HepG2 (cell line): ENCODE measurements around the gene GNG7. TPM values are rescaled to one million over a fixed set of nuclear protein-coding genes. Genes with fewer than 3 reads are reported as not detected.

Experiments
- ATAC-seq: fragments of 200-7000 bp; cut with Tn5 transposase; 3 replicates; pipeline ENCODE4 v1.9.1; 2020; ENCODE audit warnings: mild to moderate bottlenecking, moderate library complexity
- BruUV-seq: library from RNA; stranded (reverse); fragments of 400-500 nt; replicated peaks from 2 replicates; lab custom pipeline; 2021; lab: Mats Ljungman, UMichigan
- CTCF ChIA-PET: fragments of 300-600 bp; formaldehyde crosslinking; extraction: SDS; loops from one replicate; lab custom pipeline; 2021; ENCODE audit warnings: low total read pairs, inconsistent platforms, low intra/inter-chr PET ratio; lab: Yijun Ruan, JAX
- POLR2A ChIA-PET: fragments of 350-600 bp; sonication (Branson Sonifier 250); formaldehyde crosslinking; loops from one replicate; lab custom pipeline; 2020; ENCODE audit warnings: antibody characterized with exemption, inconsistent platforms; lab: Yijun Ruan, JAX
- DNase-seq: peaks from one replicate; pipeline ENCODE4 v3.0.0-alpha.2; 2015; ENCODE audit warnings: low spot score
- FAIRE-seq: peaks from 3 replicates; lab custom pipeline; 2011; peaks lifted over from hg19 to GRCh38; lab: Jason Lieb, UNC
- H2AFZ ChIP-seq: one replicate; pipeline ENCODE4 v1.6.1; 2011; ENCODE audit warnings: low read length, inconsistent platforms
- H3K27ac ChIP-seq: fragments of 300-600 bp; 3 replicates; pipeline ENCODE4 v1.8.0; 2011; ENCODE audit warnings: mixed run types, mild to moderate bottlenecking, mixed read lengths, low read length, inconsistent platforms; ENCODE audit not compliant: insufficient read depth; ENCODE audit errors: extremely low read length
- H3K27me3 ChIP-seq, 2 experiments: fragments of 200-600 bp in 1 of 2; 2 replicates in 1 of 2; 3 replicates in 1 of 2; pipeline versions ENCODE4 v1.6.0 to v1.8.0; 2011; ENCODE audit warnings: low read length in 2 of 2, mild to moderate bottlenecking in 2 of 2, moderate library complexity in 2 of 2, inconsistent platforms in 1 of 2; ENCODE audit not compliant: insufficient read depth in 2 of 2, control insufficient read depth in 1 of 2
- H3K36me3 ChIP-seq, 2 experiments: fragments of 200-600 bp in 1 of 2; replicated peaks in 1 of 2; 2 replicates in 1 of 2; 3 replicates in 1 of 2; pipeline versions ENCODE4 v1.5.1 to v1.8.0; 2011; ENCODE audit warnings: low read length in 2 of 2, inconsistent platforms in 1 of 2; ENCODE audit not compliant: insufficient read depth in 2 of 2, control insufficient read depth in 1 of 2
- H3K4me1 ChIP-seq: 2 replicates; pipeline ENCODE4 v1.5.1; 2012; ENCODE audit warnings: low read length, inconsistent platforms; ENCODE audit not compliant: insufficient read depth
- H3K4me2 ChIP-seq: 2 replicates; pipeline ENCODE4 v1.6.0; 2011; ENCODE audit warnings: low read depth, low read length, inconsistent platforms
- H3K4me3 ChIP-seq, 3 experiments: fragments of 200-600 bp in 1 of 3; sonication (generic), shearing (Covaris generic) in 1 of 3; replicated peaks in 1 of 3; 2 replicates each; pipeline ENCODE4 v1.5.1; 2011 to 2016; ENCODE audit warnings: low read length in 3 of 3, inconsistent platforms in 2 of 3, low read depth in 2 of 3, mild to moderate bottlenecking in 2 of 3, control low read depth in 1 of 3, mixed read lengths in 1 of 3; ENCODE audit not compliant: insufficient read depth in 1 of 3
- H3K79me2 ChIP-seq: one replicate; pipeline ENCODE4 v1.6.1; 2011; ENCODE audit warnings: low read length, inconsistent platforms; ENCODE audit not compliant: insufficient read depth
- H3K9ac ChIP-seq: 2 replicates; pipeline ENCODE4 v1.6.0; 2011; ENCODE audit warnings: mild to moderate bottlenecking, low read depth, low read length, inconsistent platforms; ENCODE audit not compliant: insufficient read depth
- H3K9me3 ChIP-seq: 2 replicates; pipeline ENCODE4 v1.5.1; 2012; ENCODE audit warnings: mild to moderate bottlenecking, low read length
- H4K20me1 ChIP-seq: 2 replicates; pipeline ENCODE4 v1.6.0; 2011; ENCODE audit warnings: inconsistent platforms, mild to moderate bottlenecking, low read length, moderate library complexity; ENCODE audit not compliant: insufficient read depth
- BORCS8-MEF2B ChIP-seq: sonication (generic); formaldehyde crosslinking; IDR thresholded peaks from 2 replicates; pipeline ENCODE4 v1.8.0; 2022; ENCODE audit warnings: mild to moderate bottlenecking, missing genetic modification reagents
- MED13 ChIP-seq: sonication (generic); formaldehyde crosslinking; IDR thresholded peaks from 2 replicates; pipeline ENCODE4 v1.5.0; 2020; ENCODE audit warnings: missing genetic modification reagents
- NCOR1 ChIP-seq: fragments of 200-600 bp; sonication (generic); IDR thresholded peaks from 2 replicates; pipeline ENCODE4 v1.7.0; 2017; ENCODE audit warnings: antibody characterized with exemption, low read length, borderline replicate concordance
- NFE2L2 ChIP-seq: fragments of 150-350 bp; IDR thresholded peaks from 2 replicates; pipeline ENCODE4 v1.6.1; 2014; ENCODE audit warnings: low read length
- PRMT3 ChIP-seq: sonication (generic); formaldehyde crosslinking; IDR thresholded peaks from 2 replicates; pipeline ENCODE4 v1.8.1; 2022; ENCODE audit warnings: low read depth, mild to moderate bottlenecking, moderate library complexity, missing genetic modification reagents, borderline replicate concordance
- TOPORS ChIP-seq: sonication (generic); formaldehyde crosslinking; IDR thresholded peaks from 2 replicates; pipeline ENCODE4 v1.8.0; 2023; ENCODE audit warnings: mild to moderate bottlenecking, missing genetic modification reagents
- ZNF7 ChIP-seq: IDR thresholded peaks from 2 replicates; pipeline ENCODE4 v1.6.1; 2016; ENCODE audit warnings: missing biosample characterization, missing genetic modification reagents
- ZSCAN29 ChIP-seq: sonication (generic); formaldehyde crosslinking; conservative IDR thresholded peaks from 2 replicates; pipeline ENCODE4 v1.4.0; 2020; ENCODE audit warnings: mild to moderate bottlenecking, missing genetic modification reagents
- WGBS: methylation state at CpG from one replicate; pipeline ENCODE4 v1.1.6; 2017; ENCODE audit warnings: low lambda C conversion rate; 5-methylcytosine and 5-hydroxymethylcytosine counted together
- in situ Hi-C: cut with HindIII; loops from 2 replicates; pipeline ENCODE4 v1.10.0; 2017; ENCODE audit warnings: low pct_unique_long_range_greater_than_20kb; ENCODE audit not compliant: extremely low pct_ligation_motif_present
- intact Hi-C: fragments of 100-400 bp; cut with micrococcal nuclease; formaldehyde crosslinking; loops from one replicate; pipeline ENCODE4 v1.10.0; 2022; ENCODE audit not compliant: unreplicated experiment
- polyA plus RNA-seq, 8 experiments: library from polyadenylated mRNA; depleted of rRNA in 3 of 8; stranded (reverse) in 7 of 8; unstranded in 1 of 8; fragments of >200 nt; fragmentation: Illumina TruSeq in 4 of 8; extraction: Trizol in 4 of 8; gene quantifications; 2 replicates each; pipeline versions ENCODE4 v1.2.1 to v1.2.3, GENCODE V29; 2011 to 2016; ENCODE audit warnings: low read depth in 4 of 8, missing spikeins in 1 of 8, mixed read lengths in 1 of 8; ENCODE audit not compliant: insufficient read depth in 1 of 8
- total RNA-seq, 5 experiments: library from RNA; depleted of rRNA; stranded (reverse); fragments of >200 nt; fragmentation: Illumina TruSeq; extraction: Trizol; gene quantifications; 2 replicates each; pipeline ENCODE4 v1.2.3, GENCODE V29; 2016; ENCODE audit warnings: low read depth in 1 of 5
- TF ChIP-seq, protein P1 (sequence below): sonication (generic); formaldehyde crosslinking; IDR thresholded peaks from 2 replicates; pipeline ENCODE4 v1.4.0; 2020; ENCODE audit warnings: missing genetic modification reagents
- TF ChIP-seq, protein P2 (sequence below): sonication (generic); formaldehyde crosslinking; IDR thresholded peaks from 2 replicates; pipeline ENCODE4 v1.8.1; 2023; ENCODE audit warnings: mild to moderate bottlenecking, missing genetic modification reagents, borderline replicate concordance
- TF ChIP-seq, protein P3 (sequence below): sonication (generic); formaldehyde crosslinking; IDR thresholded peaks from 2 replicates; pipeline ENCODE4 v1.5.0; 2020; ENCODE audit warnings: mild to moderate bottlenecking, missing genetic modification reagents

The GNG7 gene
- total and polyA plus RNA-seq, 2 of the 13 experiments (the other 11 are each of a cell fraction or from before 2014, with no cell fraction given) = 1.4 to 3.3 TPM

DNA sequence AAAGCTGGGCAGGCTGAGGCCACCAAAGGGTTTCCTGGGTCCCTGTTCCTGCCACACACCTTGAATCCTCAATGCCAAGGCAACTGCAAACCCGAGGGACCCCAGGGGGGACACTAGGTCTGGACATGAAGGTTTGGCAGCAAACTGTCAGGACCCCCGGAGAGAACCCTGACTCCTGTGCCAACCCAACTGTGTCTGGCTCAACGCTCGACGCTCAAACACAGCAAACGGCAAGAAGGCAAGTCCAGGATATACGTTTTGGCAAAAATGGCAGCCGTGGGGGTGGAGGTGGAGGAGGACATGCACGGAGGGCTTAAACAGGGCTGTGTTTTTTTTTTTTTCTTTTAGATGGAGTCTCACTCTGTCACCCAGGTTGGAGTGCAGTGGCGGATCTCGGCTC lies 153.5 kb downstream of the GNG7 start:
- Histone ChIP-seq H3K36me3 (no peaks in the 10 kb centered on the region), H2AFZ (no peak overlapping the region), H3K9me3 (no peaks in the 10 kb centered on the region), H3K27ac (no peak overlapping the region), H3K9ac (no peak overlapping the region), H3K4me2 (no peak overlapping the region)
- no peak for DNase-seq
- ChIA-PET CTCF (no interaction called here), POLR2A (interaction anchor here (4.5 kb wide), 1 partner anchor 29 kb away, joined by 63 read pairs; no protein-coding TSS in a partner anchor)
- intact Hi-C loops = no loop called here
- no TSS peak for BruUV-seq
- TF ChIP-seq, protein P1, sequence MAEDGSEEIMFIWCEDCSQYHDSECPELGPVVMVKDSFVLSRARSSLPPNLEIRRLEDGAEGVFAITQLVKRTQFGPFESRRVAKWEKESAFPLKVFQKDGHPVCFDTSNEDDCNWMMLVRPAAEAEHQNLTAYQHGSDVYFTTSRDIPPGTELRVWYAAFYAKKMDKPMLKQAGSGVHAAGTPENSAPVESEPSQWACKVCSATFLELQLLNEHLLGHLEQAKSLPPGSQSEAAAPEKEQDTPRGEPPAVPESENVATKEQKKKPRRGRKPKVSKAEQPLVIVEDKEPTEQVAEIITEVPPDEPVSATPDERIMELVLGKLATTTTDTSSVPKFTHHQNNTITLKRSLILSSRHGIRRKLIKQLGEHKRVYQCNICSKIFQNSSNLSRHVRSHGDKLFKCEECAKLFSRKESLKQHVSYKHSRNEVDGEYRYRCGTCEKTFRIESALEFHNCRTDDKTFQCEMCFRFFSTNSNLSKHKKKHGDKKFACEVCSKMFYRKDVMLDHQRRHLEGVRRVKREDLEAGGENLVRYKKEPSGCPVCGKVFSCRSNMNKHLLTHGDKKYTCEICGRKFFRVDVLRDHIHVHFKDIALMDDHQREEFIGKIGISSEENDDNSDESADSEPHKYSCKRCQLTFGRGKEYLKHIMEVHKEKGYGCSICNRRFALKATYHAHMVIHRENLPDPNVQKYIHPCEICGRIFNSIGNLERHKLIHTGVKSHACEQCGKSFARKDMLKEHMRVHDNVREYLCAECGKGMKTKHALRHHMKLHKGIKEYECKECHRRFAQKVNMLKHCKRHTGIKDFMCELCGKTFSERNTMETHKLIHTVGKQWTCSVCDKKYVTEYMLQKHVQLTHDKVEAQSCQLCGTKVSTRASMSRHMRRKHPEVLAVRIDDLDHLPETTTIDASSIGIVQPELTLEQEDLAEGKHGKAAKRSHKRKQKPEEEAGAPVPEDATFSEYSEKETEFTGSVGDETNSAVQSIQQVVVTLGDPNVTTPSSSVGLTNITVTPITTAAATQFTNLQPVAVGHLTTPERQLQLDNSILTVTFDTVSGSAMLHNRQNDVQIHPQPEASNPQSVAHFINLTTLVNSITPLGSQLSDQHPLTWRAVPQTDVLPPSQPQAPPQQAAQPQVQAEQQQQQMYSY = no peak
- TF ChIP-seq ZSCAN29 (CRISPR knock-in tag) = no peak
- no peak for TF ChIP-seq MED13 (CRISPR knock-in tag)
- TF ChIP-seq BORCS8-MEF2B (CRISPR knock-in tag) = no peak
- no peak for TF ChIP-seq NFE2L2
- TF ChIP-seq, protein P2, sequence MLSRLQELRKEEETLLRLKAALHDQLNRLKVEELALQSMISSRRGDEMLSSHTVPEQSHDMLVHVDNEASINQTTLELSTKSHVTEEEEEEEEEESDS (CRISPR knock-in tag) = no peak
- TF ChIP-seq NCOR1 = no peak
- no peak for TF ChIP-seq ZNF7 (CRISPR knock-in tag)
- TF ChIP-seq TOPORS (CRISPR knock-in tag) = no peak
- TF ChIP-seq PRMT3 (CRISPR knock-in tag) = no peak
- TF ChIP-seq, protein P3, sequence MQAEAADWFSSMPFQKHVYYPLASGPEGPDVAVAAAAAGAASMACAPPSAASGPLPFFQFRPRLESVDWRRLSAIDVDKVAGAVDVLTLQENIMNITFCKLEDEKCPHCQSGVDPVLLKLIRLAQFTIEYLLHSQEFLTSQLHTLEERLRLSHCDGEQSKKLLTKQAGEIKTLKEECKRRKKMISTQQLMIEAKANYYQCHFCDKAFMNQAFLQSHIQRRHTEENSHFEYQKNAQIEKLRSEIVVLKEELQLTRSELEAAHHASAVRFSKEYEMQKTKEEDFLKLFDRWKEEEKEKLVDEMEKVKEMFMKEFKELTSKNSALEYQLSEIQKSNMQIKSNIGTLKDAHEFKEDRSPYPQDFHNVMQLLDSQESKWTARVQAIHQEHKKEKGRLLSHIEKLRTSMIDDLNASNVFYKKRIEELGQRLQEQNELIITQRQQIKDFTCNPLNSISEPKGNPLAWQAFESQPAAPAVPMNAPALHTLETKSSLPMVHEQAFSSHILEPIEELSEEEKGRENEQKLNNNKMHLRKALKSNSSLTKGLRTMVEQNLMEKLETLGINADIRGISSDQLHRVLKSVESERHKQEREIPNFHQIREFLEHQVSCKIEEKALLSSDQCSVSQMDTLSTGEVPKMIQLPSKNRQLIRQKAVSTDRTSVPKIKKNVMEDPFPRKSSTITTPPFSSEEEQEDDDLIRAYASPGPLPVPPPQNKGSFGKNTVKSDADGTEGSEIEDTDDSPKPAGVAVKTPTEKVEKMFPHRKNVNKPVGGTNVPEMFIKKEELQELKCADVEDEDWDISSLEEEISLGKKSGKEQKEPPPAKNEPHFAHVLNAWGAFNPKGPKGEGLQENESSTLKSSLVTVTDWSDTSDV (CRISPR knock-in tag) = no peak
- TF ChIP-seq, all 625 proteins: peak for 0
- ATAC-seq (no peak), FAIRE-seq (no peak)
- Histone ChIP-seq H3K4me3 (no peak overlapping the region), H3K27me3 (no peaks in the 10 kb centered on the region), H4K20me1 (no peaks in the 10 kb centered on the region), H3K79me2 (no peaks in the 10 kb centered on the region), H3K4me1 (peaks cover 57% of the 10 kb centered on the region)
- in situ Hi-C loops = no loop called here
- WGBS = 98% methylated on average over 11 of the region's 11 CpGs
